Measurements from ENCODE around the gene DENND1B. TPM values are rescaled to one million over a fixed set of nuclear protein-coding genes. Genes with fewer than 3 reads are reported as not detected.
A peak's percentile ranks its signal among the peaks of the same experiment; 100 is the strongest.

Gene DENND1B
- total and polyA plus RNA-seq, 9 of the 15 experiments (the other 6 are each of a cell fraction or from before 2014, with no cell fraction given), result 2.1 to 12.1 (median 7.5) TPM

GRCh38 chr1:197770243-197770642 is 5.0 kb downstream of the DENND1B start:
- ChIA-PET POLR2A (interaction anchor here (0.7 kb wide), 1 partner anchor 132 kb away, joined by 3 read pairs; the partner anchor contains the start of gene C1orf53), CTCF (ENCODE audit: low intra/inter-chr PET ratio) (no interaction called here)
- DNase-seq (ENCODE audit: extremely low read depth in 1 of 4, low spot score in 3 of 4) (no peak), FAIRE-seq (no peak), ATAC-seq (no peak)
- BruUV-seq (replicated peaks), result no TSS peak
- Histone ChIP-seq H3K27ac (ENCODE audit: extremely low read depth, low read depth, low read length) (no peak overlapping the region), H3K4me1 (replicated peaks in 1 of 2; ENCODE audit: control insufficient read depth in 2 of 2, insufficient read depth in 2 of 2, low read length in 2 of 2) (peaks cover 11 to 18% of the 10 kb centered on the region in 2 experiments; a peak in 4 of 5 replicates), H3K9me1 (ENCODE audit: control insufficient read depth, insufficient read depth, low read length) (no peaks in the 10 kb centered on the region), H4K20me1 (replicated peaks; ENCODE audit: control insufficient read depth, insufficient read depth, low read length) (no peaks in the 10 kb centered on the region), H3K27me3 (ENCODE audit: control insufficient read depth in 2 of 2, insufficient read depth in 2 of 2, low read length in 2 of 2) (no peaks in the 10 kb centered on the region), H3K36me3 (ENCODE audit: control insufficient read depth, insufficient read depth, low read length) (peaks cover 15% of the 10 kb centered on the region), H2AFZ (ENCODE audit: low read depth, low read length) (no peak overlapping the region), H3K9ac (ENCODE audit: insufficient read depth in 1 of 2, low read depth in 2 of 2, low read length in 2 of 2) (no peak overlapping the region), H3K4me3 (no peak overlapping the region), H3K4me2 (ENCODE audit: insufficient read depth, low read length) (no peak overlapping the region), H3K79me2 (ENCODE audit: control insufficient read depth, insufficient read depth, low read length) (peaks cover 41% of the 10 kb centered on the region), H3K9me3 (replicated peaks; ENCODE audit: control insufficient read depth, insufficient read depth, low read depth, low read length) (no peaks in the 10 kb centered on the region)
- in situ Hi-C loops (cut with MboI) (no loop called here), intact Hi-C loops (cut with micrococcal nuclease) (loop anchor here (10.0 kb wide), 1 partner anchor 225 kb away; no protein-coding TSS in a partner anchor)
- TF ChIP-seq SPI1 (IDR thresholded peaks at IDR 0.05; ENCODE audit: borderline replicate concordance, low read depth, low read length) (peak; percentile 66), USF2 (CRISPR knock-in tag; IDR thresholded peaks at IDR 0.05) (no peak)

GRCh38 chr1:197769287-197769686 is 6.0 kb downstream of the DENND1B start:
- FAIRE-seq (no peak), ATAC-seq (no peak), DNase-seq (ENCODE audit: extremely low read depth in 1 of 4, low spot score in 3 of 4) (no peak)
- peaks cover 3 to 18% of the 10 kb centered on the region in 2 experiments; a peak in 4 of 5 replicates for H3K4me1 ChIP-seq (replicated peaks in 1 of 2; ENCODE audit: control insufficient read depth in 2 of 2, insufficient read depth in 2 of 2, low read length in 2 of 2)
- no peaks in the 10 kb centered on the region for H3K9me3 ChIP-seq (replicated peaks; ENCODE audit: control insufficient read depth, insufficient read depth, low read depth, low read length)
- no peak overlapping the region for H3K27ac ChIP-seq (ENCODE audit: extremely low read depth, low read depth, low read length)
- H3K9me1 ChIP-seq (ENCODE audit: control insufficient read depth, insufficient read depth, low read length), result no peaks in the 10 kb centered on the region
- intact Hi-C loops (cut with micrococcal nuclease) (no loop called here), in situ Hi-C loops (cut with MboI) (no loop called here)
- no peaks in the 10 kb centered on the region for H4K20me1 ChIP-seq (replicated peaks; ENCODE audit: control insufficient read depth, insufficient read depth, low read length)
- no peak overlapping the region for H2AFZ ChIP-seq (ENCODE audit: low read depth, low read length)
- H3K4me3 ChIP-seq, result no peak overlapping the region
- WGBS (ENCODE audit: insufficient coverage, low coverage, missing lambda C conversion rate), result 90% methylated on average over 4 of the region's 4 CpGs
- BruUV-seq (replicated peaks), result no TSS peak
- ChIA-PET POLR2A (interaction anchor here (0.6 to 0.7 kb wide), 4 partner anchors 20 to 147 kb away, joined by 3 to 5 read pairs (median 4); partner anchors contain the start of gene C1orf53), CTCF (ENCODE audit: low intra/inter-chr PET ratio) (no interaction called here)
- no peak overlapping the region for H3K4me2 ChIP-seq (ENCODE audit: insufficient read depth, low read length)
- no peaks in the 10 kb centered on the region for H3K27me3 ChIP-seq (ENCODE audit: control insufficient read depth in 2 of 2, insufficient read depth in 2 of 2, low read length in 2 of 2)
- no peak overlapping the region for H3K9ac ChIP-seq (ENCODE audit: insufficient read depth in 1 of 2, low read depth in 2 of 2, low read length in 2 of 2)
- H3K79me2 ChIP-seq (ENCODE audit: control insufficient read depth, insufficient read depth, low read length), result peaks cover 36% of the 10 kb centered on the region
- H3K36me3 ChIP-seq (ENCODE audit: control insufficient read depth, insufficient read depth, low read length), result peaks cover 15% of the 10 kb centered on the region
- TF ChIP-seq ZZZ3 (IDR thresholded peaks at IDR 0.05) (no peak), ZNF41 (CRISPR knock-in tag; conservative IDR thresholded peaks at IDR 0.05) (no peak), NFXL1 (CRISPR knock-in tag; IDR thresholded peaks at IDR 0.05) (no peak), MAZ (CRISPR knock-in tag; conservative IDR thresholded peaks at IDR 0.05 in 1 of 2, IDR thresholded peaks at IDR 0.05 in 1 of 2) (no peak), ZNF76 (CRISPR knock-in tag; IDR thresholded peaks at IDR 0.05; ENCODE audit: borderline replicate concordance) (no peak), TCFL5 (CRISPR knock-in tag; conservative IDR thresholded peaks at IDR 0.05) (no peak), NR1H2 (CRISPR knock-in tag; IDR thresholded peaks at IDR 0.05) (no peak), DDX20 (tag; IDR thresholded peaks at IDR 0.05; ENCODE audit: low read depth) (no peak), NCOA4 (IDR thresholded peaks at IDR 0.05; ENCODE audit: partially characterized antibody) (no peak), USF2 (CRISPR knock-in tag; IDR thresholded peaks at IDR 0.05) (no peak)
